HL-60 (cell line): Measurements from ENCODE around the gene TMTC2.

Source experiments
- DNase-seq, 2 experiments: peaks; one replicate each; pipeline ENCODE4 v3.0.0-alpha.2; 2010 to 2020; ENCODE audit warnings: low read depth in 1 of 2, low spot score in 1 of 2
- H3K27ac ChIP-seq: fragments of 250-450 bp; sonication (Bioruptor Pico); replicated peaks from 2 replicates; pipeline ENCODE4 v1.5.1; 2020; ENCODE audit warnings: mild to moderate bottlenecking, moderate library complexity
- H3K27me3 ChIP-seq: fragments of 250-450 bp; sonication (Bioruptor Pico); 2 replicates; pipeline ENCODE4 v1.5.1; 2021; ENCODE audit warnings: mild to moderate bottlenecking, moderate library complexity; ENCODE audit not compliant: insufficient read depth, poor library complexity, severe bottlenecking
- H3K4me3 ChIP-seq: replicated peaks from 2 replicates; pipeline ENCODE4 v1.5.1; 2011; ENCODE audit warnings: mild to moderate bottlenecking, control low read depth, low read length; ENCODE audit not compliant: insufficient read depth
- GABPA ChIP-seq: IDR thresholded peaks from 2 replicates; pipeline ENCODE4 v1.6.1; 2012; ENCODE audit warnings: low read depth
- POLR2AphosphoS5 ChIP-seq: IDR thresholded peaks from 2 replicates; pipeline ENCODE4 v1.6.1; 2012; ENCODE audit warnings: low read depth
- SPI1 ChIP-seq: IDR thresholded peaks from 2 replicates; pipeline ENCODE4 v1.6.1; 2012; ENCODE audit warnings: low read depth, mild to moderate bottlenecking, borderline replicate concordance
- TF ChIP-seq, protein P1 (sequence below): IDR thresholded peaks from 2 replicates; pipeline ENCODE4 v1.6.1; 2012; ENCODE audit warnings: low read depth; ENCODE audit not compliant: insufficient replicate concordance
- TF ChIP-seq, protein P2 (sequence below): IDR thresholded peaks from one replicate; pipeline ENCODE4 v1.5.1; 2011; ENCODE audit warnings: low read length, control low read depth, inconsistent platforms; ENCODE audit not compliant: insufficient read depth

The TMTC2 gene

DNA sequence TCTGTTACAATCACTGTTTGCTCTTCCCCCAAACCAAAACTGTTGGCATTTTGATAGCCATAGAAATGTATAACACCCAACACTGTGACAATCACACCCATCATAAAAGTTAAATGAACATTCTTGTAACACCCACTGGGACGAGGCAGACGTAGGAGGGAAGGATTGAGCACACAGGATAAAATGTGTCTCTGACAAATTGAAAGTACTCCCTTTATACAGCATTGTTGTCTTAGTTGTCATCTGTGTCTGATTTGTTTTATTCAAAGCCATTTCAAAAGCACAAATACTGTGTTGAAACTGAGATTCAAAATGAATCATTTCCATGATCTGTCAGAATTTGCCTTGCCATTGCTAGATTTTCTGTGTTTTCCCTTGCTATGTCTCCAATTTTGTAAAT lies 436.3 kb downstream of the TMTC2 start:
- Histone ChIP-seq H3K27me3 (no peaks in the 10 kb centered on the region), H3K4me3 (no peak overlapping the region), H3K27ac (no peak overlapping the region)
- TF ChIP-seq SPI1: no peak
- TF ChIP-seq, protein P1, sequence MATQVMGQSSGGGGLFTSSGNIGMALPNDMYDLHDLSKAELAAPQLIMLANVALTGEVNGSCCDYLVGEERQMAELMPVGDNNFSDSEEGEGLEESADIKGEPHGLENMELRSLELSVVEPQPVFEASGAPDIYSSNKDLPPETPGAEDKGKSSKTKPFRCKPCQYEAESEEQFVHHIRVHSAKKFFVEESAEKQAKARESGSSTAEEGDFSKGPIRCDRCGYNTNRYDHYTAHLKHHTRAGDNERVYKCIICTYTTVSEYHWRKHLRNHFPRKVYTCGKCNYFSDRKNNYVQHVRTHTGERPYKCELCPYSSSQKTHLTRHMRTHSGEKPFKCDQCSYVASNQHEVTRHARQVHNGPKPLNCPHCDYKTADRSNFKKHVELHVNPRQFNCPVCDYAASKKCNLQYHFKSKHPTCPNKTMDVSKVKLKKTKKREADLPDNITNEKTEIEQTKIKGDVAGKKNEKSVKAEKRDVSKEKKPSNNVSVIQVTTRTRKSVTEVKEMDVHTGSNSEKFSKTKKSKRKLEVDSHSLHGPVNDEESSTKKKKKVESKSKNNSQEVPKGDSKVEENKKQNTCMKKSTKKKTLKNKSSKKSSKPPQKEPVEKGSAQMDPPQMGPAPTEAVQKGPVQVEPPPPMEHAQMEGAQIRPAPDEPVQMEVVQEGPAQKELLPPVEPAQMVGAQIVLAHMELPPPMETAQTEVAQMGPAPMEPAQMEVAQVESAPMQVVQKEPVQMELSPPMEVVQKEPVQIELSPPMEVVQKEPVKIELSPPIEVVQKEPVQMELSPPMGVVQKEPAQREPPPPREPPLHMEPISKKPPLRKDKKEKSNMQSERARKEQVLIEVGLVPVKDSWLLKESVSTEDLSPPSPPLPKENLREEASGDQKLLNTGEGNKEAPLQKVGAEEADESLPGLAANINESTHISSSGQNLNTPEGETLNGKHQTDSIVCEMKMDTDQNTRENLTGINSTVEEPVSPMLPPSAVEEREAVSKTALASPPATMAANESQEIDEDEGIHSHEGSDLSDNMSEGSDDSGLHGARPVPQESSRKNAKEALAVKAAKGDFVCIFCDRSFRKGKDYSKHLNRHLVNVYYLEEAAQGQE: no peak
- TF ChIP-seq, protein P2, sequence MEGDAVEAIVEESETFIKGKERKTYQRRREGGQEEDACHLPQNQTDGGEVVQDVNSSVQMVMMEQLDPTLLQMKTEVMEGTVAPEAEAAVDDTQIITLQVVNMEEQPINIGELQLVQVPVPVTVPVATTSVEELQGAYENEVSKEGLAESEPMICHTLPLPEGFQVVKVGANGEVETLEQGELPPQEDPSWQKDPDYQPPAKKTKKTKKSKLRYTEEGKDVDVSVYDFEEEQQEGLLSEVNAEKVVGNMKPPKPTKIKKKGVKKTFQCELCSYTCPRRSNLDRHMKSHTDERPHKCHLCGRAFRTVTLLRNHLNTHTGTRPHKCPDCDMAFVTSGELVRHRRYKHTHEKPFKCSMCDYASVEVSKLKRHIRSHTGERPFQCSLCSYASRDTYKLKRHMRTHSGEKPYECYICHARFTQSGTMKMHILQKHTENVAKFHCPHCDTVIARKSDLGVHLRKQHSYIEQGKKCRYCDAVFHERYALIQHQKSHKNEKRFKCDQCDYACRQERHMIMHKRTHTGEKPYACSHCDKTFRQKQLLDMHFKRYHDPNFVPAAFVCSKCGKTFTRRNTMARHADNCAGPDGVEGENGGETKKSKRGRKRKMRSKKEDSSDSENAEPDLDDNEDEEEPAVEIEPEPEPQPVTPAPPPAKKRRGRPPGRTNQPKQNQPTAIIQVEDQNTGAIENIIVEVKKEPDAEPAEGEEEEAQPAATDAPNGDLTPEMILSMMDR: no peak
- TF ChIP-seq GABPA: no peak
- TF ChIP-seq POLR2AphosphoS5: no peak
- DNase-seq: no peak

DNA sequence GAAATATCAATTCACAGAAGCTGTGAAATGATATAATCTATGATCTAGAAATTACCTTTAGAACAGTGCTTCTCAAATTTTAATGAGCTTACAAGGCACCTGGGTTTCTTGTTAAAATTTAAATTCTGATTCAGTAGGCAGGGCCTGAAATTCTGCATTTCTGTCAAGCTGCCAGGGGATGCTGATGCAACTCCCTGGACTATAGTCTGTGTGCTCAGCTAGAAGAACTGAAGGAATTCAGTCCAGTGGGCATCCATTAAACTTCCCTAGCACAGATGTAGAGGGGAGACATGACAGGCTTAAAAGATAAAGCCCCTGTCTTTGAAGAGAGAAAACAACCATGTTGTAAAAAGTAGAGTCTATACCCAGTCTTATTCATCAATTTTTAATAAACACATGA lies 441.8 kb downstream of the TMTC2 start:
- Histone ChIP-seq H3K4me3 (no peak overlapping the region), H3K27ac (no peak overlapping the region), H3K27me3 (no peaks in the 10 kb centered on the region)
- no peak for TF ChIP-seq SPI1
- TF ChIP-seq, protein P2: no peak
- TF ChIP-seq, protein P1: no peak
- no peak for TF ChIP-seq GABPA
- no peak for TF ChIP-seq POLR2AphosphoS5
- no peak for DNase-seq

DNA sequence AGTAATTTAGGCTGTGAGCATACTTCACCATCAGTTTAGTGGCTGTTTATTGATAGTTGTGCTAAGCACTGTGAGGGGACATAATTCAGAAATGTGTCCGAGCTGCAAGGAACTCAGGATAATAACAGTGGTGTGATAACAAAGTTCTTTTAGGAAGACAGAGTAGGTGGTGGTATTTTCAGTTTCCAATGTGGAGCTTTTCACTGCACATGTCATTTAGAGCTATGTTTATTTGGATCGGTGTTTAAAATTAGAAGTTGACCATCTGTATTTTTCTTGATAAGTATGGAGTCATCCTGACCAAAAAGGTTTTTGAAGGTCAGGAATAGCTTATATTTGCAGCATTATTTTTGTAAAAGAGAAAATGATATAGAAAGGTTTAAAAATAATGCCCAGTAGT lies 443.5 kb downstream of the TMTC2 start:
- no peak for DNase-seq
- no peak overlapping the region for H3K27ac ChIP-seq
- TF ChIP-seq, protein P1: no peak
- TF ChIP-seq GABPA: no peak
- no peak for TF ChIP-seq SPI1
- no peak for TF ChIP-seq POLR2AphosphoS5
- TF ChIP-seq, protein P2: no peak
- H3K27me3 ChIP-seq: no peaks in the 10 kb centered on the region
- H3K4me3 ChIP-seq: no peak overlapping the region
